ENCODE results near the gene ZNF175.

Gene ZNF175

DNA sequence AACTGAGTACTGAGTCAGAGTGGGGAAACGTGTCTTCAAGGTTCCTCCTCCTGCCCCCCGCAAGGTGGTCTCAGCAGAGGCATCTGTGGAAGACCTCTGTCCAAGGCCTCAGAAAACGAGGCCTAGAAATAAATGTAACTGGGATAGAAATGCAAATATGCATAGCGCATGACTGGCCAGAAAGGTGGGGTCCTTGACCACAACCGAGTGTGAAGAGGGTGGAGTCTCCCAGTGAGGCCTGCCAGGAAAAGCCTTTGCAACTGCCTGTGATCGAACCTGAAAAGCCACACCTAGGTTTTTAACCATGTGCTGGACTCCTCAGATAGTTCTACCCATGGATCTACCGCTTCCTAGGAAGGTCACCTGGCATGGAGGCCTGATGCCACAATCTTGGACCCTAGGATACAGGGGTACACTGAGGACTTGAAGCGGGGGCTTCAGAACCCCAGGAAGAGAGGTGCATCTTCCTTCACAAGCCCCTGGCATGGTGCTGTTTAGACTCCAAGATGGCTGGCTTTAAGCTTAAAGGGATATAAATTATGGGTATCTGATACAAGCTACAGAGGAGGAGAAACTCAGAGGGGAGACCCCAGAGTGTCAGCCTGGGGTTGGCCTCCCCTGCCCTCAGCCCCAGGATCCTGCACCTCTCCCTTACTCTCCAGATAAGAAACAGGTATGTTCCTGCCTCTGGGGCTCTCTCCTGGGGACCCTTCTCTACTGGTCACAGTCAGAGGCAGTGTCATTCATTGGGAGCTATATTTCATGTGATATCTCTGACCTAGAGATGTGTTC lies 21.4 kb upstream of the ZNF175 start:
- no peak for DNase-seq (ENCODE audit: low spot score)
- FAIRE-seq, result no peak

DNA sequence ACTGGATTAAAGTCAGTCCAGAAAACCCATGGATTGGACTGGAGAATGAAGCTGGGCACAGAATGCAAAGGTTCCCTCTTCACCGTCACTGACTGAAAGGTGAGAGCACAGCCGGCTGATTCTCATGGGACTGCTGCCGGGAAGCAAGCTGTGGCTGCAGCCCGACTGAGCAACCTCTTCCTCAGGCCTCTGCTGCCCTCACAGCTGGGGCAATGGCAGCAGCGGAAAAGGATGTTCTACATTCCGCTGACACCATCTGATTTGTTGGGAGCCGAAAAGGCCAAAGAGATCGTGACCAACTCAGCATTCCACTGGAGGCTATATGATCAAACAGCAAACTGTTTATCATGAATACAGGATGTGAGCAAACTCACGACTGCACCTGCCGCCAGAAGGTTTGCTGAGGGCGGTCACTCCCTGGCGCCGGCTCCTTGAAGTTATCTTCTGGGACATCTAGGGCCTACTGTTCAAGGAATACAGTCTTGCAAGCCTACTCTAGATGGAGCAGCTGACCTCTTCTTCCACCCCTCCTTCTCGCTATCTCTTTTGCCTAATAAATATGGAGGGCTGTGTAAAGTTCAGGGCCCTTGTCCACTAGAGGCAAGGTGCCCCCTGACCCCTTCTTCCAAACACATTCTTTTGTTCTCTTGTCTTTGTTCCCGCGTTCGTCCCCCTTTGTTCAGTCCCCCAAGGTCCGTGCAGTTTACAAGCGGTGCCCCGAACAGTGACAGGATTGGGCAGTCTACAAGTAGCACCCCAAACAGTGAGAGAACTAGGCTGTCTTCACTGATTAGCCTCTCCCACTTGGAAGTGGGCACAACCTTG lies 20.0 kb upstream of the ZNF175 start:
- FAIRE-seq (no peak), DNase-seq (ENCODE audit: low spot score) (no peak)

DNA sequence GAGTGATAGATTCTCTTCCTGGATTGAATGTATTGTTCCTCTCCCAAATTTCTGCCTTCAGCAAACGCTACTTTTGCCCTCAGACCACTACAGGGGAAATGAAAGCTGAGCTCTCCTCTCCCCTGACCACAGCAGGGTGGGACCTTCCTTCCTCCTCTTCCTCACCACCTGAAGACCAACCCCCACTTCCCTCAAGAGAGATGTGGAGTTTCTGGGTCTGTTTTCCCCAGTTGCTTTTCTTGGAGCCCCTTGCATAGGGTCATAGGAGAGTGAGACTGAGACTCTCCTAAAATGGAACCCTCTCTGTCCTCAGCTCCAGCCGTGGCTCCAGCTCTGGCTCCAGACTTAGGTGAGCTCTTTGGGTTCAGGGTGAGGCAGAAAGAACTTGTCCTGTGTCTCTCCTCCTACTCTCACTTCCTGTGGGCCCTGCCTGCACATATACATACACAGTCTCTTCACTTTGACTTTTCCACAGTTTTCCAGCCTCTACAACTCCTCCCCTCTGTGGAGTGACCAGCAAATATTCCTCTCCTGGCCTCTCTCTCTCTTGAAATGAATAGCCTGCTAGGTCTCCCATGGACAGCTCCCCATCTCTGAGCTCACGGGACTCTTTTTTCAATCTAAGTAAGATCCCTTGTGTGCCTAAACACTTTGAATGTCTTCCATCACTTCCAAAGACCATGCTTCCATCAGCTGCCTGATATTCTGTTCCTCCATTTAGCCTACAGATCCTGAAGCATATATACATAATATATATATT lies 19.2 kb upstream of the ZNF175 start:
- DNase-seq (ENCODE audit: low spot score), result no peak
- FAIRE-seq, result no peak

DNA sequence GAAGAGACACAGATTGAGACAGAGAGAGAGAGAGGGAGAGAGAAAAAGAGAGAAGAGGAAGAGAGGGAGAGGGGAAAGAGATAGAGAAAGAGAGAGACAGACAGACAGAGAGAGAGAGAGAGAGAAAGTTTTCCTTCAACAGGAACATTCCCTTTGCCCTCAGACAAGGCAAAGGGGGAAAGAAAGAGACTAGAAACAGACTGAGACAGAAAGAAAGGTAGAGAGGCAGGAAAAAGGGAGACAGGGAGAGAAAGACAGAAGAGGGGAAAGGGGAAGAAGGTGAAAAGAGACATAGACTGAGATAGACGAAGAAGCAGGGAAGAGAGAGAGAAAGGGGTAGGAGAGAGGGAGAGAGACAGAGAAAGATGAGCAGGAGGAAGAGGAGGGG lies 18.5 kb upstream of the ZNF175 start:
- DNase-seq (ENCODE audit: low spot score) (no peak), FAIRE-seq (no peak)

DNA sequence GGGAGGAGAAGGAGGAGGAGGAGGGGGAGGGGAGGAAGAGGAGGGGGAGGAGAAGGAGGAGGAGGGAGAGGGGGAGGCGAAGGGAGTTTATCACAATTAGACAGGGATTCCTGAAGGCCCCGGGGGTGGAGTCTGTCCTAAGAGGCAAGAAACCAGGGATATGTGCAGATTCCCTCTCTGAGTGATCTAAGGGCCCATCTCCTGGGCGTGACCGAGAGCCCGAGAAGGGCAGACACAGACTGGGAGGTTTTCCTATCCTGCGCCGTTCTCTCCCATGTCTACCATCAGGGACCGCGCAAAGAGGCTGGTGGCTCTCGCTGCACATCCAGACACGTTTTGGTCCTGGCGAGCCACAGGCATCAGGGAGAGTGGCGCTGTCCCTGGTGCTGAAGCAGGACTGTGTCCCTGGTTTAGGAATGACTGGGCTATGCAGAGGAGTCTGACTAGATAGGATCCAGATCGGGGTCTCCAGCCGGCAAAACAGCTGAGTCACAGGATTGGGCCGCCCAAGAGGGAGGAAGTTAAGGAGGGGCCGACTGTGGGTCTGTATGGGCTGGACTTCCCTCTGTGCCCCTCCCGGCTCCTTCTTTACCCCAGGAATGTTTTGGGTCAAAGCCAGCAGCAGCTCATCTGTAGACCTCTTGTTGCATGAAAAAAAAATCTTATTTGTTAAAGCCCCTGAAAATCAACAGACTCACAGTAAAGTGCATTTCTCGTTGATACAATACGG lies 17.9 kb upstream of the ZNF175 start:
- FAIRE-seq (no peak), DNase-seq (ENCODE audit: low spot score) (peak; percentile 18)

DNA sequence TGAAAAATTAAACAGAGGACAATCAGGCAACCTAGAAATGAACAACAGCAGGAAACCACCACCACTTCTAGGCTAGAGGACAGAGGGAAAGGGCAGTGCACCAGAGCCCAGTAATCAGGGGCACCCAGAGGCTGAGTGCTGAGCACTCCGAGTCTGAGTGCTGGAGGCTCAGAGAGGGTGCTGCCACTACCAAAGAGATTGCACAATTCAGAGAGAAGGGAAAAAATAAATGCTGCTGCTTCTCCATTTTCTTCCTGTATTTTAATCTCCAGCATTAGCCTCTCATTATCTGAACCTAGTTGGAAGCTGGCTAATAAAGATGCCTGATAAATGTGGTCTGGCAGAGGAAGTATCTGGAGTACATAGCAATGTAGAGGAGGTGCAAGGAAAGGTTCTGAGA lies 11.8 kb upstream of the ZNF175 start:
- no peak for DNase-seq (ENCODE audit: low spot score)
- FAIRE-seq, result no peak

DNA sequence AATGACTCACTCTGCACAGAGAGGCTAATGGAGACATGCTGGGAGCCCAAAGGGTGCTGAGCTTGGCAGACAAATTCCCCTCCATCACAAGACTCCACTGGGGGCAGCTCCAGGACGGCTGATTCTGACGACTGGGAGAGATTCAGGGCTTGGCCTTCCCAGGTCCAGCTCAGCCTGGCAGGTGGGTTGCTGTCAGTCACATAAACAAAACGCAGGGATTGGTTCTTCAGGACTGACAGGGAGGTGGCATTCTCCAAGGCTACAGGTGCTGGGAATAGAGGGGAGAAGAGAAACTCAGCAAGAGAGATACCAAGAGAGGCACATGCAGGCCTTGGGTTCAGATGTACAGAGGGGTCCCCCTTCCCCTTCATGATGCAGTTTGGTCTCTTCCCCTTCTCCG lies 10.7 kb upstream of the ZNF175 start:
- FAIRE-seq (no peak), DNase-seq (ENCODE audit: low spot score) (no peak)

DNA sequence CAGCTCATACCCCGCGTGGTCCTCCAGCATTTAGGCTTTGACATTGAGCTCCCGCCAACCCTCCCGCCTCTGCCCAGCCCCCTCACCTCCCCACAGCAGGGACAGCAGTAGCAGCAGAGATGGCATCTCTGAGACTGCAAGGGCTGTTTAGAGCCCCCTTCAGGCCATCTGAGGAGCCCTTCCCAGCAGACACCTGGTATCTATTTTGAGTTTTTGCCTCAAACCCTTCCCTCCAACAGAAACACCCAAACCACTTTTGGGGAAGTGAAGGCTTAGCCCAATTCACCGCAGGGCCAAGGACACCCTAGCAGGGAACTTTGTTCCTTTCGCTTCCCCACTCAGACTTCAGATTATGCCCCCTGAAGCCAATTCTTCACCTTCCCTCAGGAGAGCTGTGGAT lies 6.3 kb upstream of the ZNF175 start:
- DNase-seq (ENCODE audit: low spot score), result no peak
- no peak for FAIRE-seq

DNA sequence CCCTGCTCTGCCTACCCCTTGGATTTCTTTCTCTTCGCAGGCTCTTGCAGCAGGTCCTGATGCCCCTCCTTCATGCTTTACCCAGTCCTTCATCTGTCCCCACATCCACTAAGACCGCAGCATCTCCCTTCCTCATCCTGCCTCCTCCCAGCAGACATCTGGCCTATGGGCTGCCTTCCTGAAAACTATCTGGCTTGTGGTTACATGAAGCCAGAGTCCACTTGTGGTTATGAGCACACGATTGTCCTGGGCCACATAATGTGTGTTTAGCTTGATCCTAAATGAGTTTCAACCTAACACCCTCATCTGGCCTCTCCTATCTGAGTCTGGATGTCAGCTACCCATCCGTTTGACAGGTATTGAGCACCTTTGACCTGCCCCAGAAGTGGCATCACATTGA lies 5.5 kb upstream of the ZNF175 start:
- DNase-seq (ENCODE audit: low spot score), result no peak
- no peak for FAIRE-seq

DNA sequence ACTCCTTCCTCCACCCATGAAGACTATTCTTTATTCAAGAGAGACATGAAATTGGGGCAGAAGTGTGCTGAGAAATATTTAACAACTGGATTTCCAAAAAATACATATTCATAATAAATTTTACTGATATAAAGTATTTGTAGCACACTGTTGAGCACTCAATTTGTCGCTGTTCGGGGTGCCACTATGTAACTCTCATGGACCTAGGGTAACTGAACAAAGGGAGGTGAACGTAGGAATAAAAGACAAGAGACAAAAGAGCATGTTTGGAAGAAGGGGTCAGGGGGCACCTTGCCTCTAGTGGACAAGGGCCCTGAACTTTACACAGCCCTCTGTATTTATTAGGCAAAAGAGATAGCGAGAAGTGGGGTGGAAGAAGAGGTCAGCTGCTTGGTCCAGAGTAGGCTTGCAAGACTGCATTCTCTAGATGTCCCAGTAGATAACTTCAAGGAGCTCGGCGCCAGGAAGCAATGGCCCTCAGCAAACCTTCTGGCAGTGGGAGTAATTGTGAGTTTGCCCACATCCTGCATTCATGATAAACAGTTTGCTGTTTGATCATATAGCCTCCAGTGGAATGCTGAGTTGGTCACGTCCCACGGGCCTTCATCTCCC lies 4.5 kb upstream of the ZNF175 start:
- FAIRE-seq, result no peak
- DNase-seq (ENCODE audit: low spot score), result no peak

DNA sequence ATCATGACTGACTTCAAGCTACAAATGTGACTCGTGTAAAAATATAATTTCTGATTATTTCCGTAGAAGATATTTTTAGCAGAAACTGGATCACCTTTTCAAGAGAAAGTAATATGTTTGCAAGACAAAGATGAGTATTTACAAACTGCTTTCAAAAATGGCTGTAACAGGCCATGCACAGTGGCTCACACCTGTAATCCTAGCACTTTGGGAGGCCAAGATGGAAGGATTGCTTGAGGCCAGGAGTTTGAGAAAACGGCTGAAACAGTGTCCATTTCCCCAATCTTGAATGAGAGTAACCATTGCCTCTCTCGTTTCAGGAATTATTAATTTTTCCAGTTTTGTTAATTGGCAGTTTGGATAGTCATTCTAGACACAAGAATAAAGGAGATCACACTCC lies 3.5 kb upstream of the ZNF175 start:
- FAIRE-seq (no peak), DNase-seq (ENCODE audit: low spot score) (no peak)

DNA sequence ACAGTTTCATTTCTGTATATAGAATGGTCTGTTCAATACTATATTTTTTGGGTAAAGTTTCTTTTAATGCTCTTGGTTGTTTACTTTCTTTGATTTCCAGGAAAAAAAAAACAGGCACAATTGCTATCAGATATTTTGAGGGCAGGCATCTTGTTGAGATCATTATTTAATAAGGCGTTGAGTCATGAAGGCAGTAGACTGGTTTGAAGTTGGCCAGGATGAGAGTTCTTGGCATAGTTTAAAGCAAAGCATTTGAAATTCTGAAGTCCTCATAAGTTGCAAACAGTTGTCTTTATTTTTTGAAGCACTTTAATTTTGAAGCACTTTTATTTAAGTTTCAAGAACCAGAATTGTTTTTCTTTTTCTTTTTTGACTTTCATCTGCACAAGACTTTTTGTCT lies 2.6 kb upstream of the ZNF175 start:
- no peak for FAIRE-seq

DNA sequence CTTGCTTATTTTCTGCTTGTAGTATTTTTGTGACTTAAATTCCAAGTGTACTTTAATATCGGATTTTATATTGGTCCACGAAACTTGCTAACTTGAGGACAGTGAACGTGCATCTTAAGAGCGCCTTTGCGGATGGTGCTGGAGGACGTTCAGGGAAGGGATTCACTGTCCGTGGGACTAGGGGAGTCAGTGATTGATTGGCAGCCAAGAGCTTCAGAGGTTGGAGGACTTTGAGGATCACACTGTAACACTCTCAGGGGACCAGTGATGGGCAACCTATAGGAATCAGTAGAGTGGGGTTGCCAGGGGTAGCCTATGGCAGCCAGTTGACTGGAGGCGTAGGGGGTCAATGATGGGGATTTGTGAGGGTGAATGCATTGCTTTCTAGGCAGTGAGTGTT lies 516 bp downstream of the ZNF175 start:
- DNase-seq (ENCODE audit: low spot score) (no peak), FAIRE-seq (no peak)

More for the DNA sequence above, 2.6 kb upstream of the ZNF175 start:
- DNase-seq (ENCODE audit: low spot score), result no peak

DNA sequence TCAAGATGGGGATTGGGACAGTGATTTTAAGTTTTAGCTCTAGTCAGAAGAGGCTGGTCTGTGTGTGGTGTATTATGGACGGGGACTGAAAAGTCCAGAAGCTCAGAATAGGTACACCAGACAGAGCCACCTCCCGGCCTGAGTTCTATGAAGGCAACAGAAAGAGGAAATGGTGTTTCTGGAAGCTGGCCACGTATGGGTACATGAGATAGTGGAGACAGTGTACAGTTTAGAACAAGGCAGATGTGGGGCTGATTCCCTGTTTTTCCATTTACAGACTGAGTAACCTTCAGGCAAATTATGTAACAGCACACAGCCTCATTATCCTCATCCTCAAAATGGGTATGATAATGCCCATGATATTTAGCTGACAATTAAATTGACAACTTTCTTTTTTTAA lies 1.3 kb downstream of the ZNF175 start:
- FAIRE-seq (no peak), DNase-seq (ENCODE audit: low spot score) (peak; percentile 11)

DNA sequence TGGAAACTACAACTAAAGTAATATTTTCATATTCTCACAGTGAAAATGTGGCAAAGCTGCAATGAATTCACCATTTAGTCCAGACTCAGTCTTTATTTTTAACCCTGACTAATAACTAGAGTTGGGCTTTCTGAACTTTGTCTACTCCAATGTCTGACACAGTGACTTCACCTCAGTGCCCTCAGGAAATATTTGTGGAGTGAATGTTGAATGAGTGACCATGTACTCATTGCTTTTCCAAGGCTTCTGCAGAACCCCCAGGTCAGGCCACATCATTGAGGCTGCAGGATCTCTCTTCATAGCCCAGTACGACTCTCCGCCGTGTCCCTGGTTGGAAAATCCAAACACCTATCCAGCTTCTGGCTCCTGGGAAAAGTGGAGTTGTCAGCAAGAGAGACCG lies 1.8 kb downstream of the ZNF175 start:
- peak; percentile 82 for FAIRE-seq
- peak; percentile 86 for DNase-seq (ENCODE audit: low spot score)

DNA sequence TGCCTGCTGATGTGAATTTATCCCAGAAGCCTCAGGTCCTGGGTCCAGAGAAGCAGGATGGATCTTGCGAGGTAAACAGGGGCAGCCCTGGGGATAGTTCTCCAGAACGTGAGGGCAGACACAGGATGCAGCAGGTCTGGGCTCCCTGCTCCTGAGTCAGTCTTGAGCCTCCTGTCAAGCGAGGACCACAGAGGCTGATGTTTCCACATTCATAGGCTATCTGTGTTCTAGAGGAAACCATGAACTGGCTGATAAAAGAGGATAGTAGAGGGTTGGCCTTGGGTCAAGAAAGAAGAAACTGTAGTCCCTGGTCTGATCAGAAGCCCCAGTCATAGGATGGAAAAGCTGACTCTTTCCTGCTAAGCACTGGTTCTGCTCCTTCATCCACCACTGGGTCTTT lies 2.2 kb downstream of the ZNF175 start:
- DNase-seq (ENCODE audit: low spot score) (peak; percentile 49), FAIRE-seq (no peak)

DNA sequence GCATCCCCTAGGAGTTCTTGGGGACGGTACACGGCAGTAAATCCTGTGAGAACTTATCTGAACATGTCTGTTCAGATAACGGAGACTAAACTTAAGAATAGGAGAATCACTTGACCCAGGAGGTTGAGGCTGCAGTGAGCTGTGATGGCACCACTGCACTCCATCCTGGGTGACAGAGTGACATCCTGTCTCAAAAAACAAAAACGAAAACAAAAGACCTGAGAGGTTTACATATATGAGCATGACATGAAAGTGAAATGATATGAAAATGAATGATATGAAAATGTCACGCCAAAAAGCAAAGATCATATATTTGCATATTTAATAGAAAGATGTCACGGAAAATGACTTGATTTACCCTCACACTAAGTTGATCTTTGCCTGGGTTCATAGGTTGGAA lies 5.8 kb downstream of the ZNF175 start:
- FAIRE-seq (no peak), DNase-seq (ENCODE audit: low spot score) (no peak)

DNA sequence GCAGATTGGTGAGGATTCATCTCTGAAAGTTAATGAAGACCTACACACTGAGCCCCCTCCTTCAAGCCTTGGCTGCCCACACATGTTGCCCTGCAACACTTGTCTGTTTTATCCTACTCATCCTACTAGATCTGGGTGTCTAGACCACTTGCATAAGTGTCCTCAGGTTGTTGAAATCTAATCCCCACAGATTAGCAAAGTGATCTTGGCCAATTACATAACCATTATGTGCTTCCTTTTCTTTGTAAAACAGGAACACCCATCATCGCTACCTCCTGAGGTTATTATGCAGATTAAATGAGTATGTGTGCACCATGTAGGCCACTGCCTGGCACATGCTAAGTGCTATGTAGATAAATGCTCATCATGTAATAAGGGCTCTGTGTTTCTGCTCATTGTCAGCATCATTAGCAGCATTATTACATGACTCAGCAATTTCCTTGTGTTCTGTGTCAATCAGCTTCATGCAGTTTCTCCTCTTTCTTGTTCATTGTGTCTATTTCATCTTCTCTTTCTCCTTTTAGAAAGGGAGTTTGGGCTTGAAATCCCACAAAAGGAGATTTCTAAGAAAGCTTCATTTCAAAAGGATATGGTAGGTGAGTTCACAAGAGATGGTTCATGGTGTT lies 15.1 kb downstream of the ZNF175 start:
- DNase-seq (ENCODE audit: low spot score) (no peak), FAIRE-seq (no peak)

DNA sequence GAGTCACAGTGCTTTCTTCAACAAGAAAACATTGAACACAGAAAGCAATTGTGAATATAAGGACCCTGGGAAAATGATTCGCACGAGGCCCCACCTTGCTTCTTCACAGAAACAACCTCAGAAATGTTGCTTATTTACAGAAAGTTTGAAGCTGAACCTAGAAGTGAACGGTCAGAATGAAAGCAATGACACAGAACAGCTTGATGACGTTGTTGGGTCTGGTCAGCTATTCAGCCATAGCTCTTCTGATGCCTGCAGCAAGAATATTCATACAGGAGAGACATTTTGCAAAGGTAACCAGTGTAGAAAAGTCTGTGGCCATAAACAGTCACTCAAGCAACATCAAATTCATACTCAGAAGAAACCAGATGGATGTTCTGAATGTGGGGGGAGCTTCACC lies 15.7 kb downstream of the ZNF175 start:
- FAIRE-seq (no peak), DNase-seq (ENCODE audit: low spot score) (no peak)

Data from RCC 7860 (cell line).